AG04449 (cell line): ENCODE measurements around the gene TM9SF4.
A peak's percentile ranks its signal among the peaks of the same experiment; 100 is the strongest.
"Not testable (repeated sequence)": the region's sequence is repeated elsewhere in the genome, so short reads cannot be mapped to it uniquely, and the experiment has no call there.

Experiments
- CTCF ChIA-PET: fragments of 350-600 bp; formaldehyde crosslinking; extraction: SDS; loops from one replicate; lab custom pipeline; 2021; ENCODE audit warnings: antibody characterized with exemption; lab: Yijun Ruan, JAX
- POLR2A ChIA-PET: fragments of 400-600, 350-600 bp; formaldehyde crosslinking; extraction: SDS; loops from one replicate; lab custom pipeline; 2020; ENCODE audit warnings: antibody characterized with exemption, inconsistent platforms; lab: Yijun Ruan, JAX
- DNase-seq: peaks from one replicate; pipeline ENCODE4 v3.0.0-alpha.2; 2010; ENCODE audit warnings: low read depth, low spot score
- H3K4me3 ChIP-seq: 2 replicates; pipeline ENCODE4 v1.5.1; 2011; ENCODE audit warnings: low read depth, mild to moderate bottlenecking, control low read depth, low read length
- CTCF ChIP-seq: IDR thresholded peaks from one replicate; pipeline ENCODE4 v1.5.1; 2011; ENCODE audit warnings: mild to moderate bottlenecking, moderate library complexity, low read length, control low read depth, inconsistent platforms; ENCODE audit not compliant: insufficient read depth; ENCODE audit errors: missing control alignments

Gene TM9SF4

DNA sequence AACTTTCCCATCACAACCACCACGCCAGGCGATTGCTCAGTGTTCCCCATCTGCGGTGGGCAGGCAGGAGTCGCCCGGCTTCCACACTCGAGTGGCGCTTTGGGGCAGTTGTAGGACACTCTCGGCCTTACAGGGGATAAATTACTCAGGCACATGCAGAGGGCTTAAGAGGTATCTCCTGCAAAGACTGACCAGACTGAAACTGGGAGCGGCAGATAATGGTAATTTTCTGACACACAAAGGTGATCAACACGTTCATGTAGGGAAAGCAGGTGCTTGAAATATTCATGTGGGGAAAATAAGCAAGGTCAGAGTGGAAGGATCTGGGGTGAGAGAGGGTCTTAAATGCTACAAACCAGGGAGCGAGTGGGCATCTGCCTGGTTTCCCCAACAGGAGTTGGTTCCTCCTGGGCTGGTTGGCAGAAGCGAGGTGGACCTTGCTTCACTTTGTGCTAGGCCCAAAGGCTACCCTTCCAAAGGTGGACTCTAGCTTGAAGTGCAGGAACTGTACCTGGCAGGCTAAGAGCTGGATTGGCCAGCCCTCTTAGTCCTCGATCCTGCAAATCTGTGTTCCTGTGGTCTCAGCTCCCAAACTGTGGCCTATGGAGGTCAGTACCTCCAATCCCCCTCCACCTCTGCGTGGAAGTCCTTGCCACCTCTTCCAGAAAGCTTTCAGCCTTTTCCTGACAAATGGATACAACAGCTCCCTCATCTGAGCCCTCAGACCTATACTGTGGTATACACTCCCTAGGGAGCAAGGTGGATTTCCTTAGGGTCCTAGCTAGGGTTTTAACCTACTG, 81.3 kb downstream of the TM9SF4 start:
- no peak for TF ChIP-seq CTCF
- H3K4me3 ChIP-seq, result peak overlapping the region; percentile 61
- CTCF ChIA-PET, result interaction anchor here (1.2 kb wide), 1 partner anchor 10 kb away, joined by 3 read pairs; no protein-coding TSS in a partner anchor
- POLR2A ChIA-PET, result no interaction called here
- DNase-seq, result no peak

- ChIA-PET POLR2A (interaction anchor here (0.6 kb wide), 1 partner anchor 134 kb away, joined by 4 read pairs; no protein-coding TSS in a partner anchor), CTCF (interaction anchor here (1.2 kb wide), 1 partner anchor 10 kb away, joined by 3 read pairs; no protein-coding TSS in a partner anchor)
- no peak for DNase-seq
- H3K4me3 ChIP-seq, result no peak overlapping the region
- no peak for TF ChIP-seq CTCF
These were observed 81.9 kb downstream of the TM9SF4 start for GRCh38 chr20:32191422-32191821.

DNA sequence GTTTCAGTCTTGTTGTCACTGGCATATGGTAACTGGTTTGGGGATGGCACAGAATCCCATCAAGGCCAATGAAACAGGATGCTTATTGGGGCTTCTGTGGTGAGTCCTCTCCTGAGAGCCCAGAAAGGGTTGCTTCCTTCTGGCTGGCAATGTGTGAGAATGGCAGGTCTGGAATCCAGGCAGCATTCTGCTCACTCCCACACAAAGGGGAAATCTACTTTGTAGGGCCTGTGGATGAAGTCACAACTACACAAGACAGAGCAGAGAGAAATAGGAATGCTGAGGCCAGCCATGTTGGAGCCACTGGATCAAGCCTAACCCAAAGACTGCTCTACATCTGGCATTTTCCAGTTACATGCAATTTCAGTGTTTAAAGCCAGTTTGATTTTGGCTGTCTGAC, 82.4 kb downstream of the TM9SF4 start:
- DNase-seq, result no peak
- ChIA-PET CTCF (no interaction called here), POLR2A (interaction anchor here (0.6 kb wide), 1 partner anchor 133 kb away, joined by 4 read pairs; no protein-coding TSS in a partner anchor)
- H3K4me3 ChIP-seq, result no peak overlapping the region
- no peak for TF ChIP-seq CTCF

DNA sequence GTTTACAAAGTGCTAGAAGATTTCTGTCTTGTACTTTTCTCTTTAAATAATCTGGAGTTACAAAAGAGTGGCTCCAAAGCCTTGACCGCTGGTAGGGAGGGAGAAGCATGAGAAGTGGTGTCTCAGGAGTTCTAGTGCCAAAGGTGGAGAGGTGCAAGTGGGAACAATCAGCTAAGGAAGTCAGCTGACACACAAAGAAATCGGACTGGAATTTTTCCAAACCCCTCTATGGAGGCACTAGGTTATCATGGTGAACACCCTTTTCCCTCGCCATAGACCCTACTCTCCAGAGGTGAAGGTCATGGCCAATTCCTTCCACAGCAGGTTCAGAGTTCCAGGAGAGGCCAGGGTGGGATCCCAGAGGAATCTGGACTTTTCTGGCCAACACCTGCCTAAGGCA, 83.2 kb downstream of the TM9SF4 start:
- ChIA-PET CTCF (interaction anchor here (1.6 kb wide), 1 partner anchor 9 kb away, joined by 4 read pairs; no protein-coding TSS in a partner anchor), POLR2A (no interaction called here)
- no peak overlapping the region for H3K4me3 ChIP-seq
- DNase-seq, result no peak
- TF ChIP-seq CTCF, result no peak

DNA sequence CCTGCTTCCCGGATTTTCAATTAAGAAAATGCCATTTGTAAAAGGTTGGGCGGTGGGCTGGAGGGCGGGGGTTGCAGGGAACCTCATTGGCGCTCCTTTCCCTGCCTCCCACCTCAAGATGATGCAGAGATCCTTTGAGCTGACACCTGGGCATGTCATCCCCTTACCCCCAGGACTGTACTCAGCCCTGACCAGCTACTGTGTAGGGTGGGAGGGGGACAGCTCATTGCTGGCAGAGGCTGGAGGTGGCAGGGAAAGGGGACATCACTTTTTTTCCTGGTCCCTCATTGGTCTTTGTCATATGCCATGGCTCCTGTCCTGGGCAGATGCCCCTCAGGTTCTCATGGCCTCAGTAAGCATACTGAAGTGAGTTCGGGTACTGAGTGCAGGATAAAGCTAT, 83.8 kb downstream of the TM9SF4 start:
- DNase-seq, H3K4me3 ChIP-seq: not testable (repeated sequence)
- ChIA-PET POLR2A (interaction anchor here (0.6 kb wide), 1 partner anchor 38 kb away, joined by 3 read pairs; no protein-coding TSS in a partner anchor), CTCF (interaction anchor here (1.6 kb wide), 1 partner anchor 8 kb away, joined by 4 read pairs; no protein-coding TSS in a partner anchor)

GRCh38 chr20:32193996-32194395, 84.5 kb downstream of the TM9SF4 start:
- DNase-seq, result no peak
- CTCF ChIA-PET, result interaction anchor here (1.6 kb wide), 1 partner anchor 7 kb away, joined by 4 read pairs; no protein-coding TSS in a partner anchor
- POLR2A ChIA-PET, result interaction anchor here (0.6 kb wide), 1 partner anchor 38 kb away, joined by 3 read pairs; no protein-coding TSS in a partner anchor
- no peak for TF ChIP-seq CTCF
- no peak overlapping the region for H3K4me3 ChIP-seq
